Stomach (tissue), 4 donors: ENCODE measurements around the gene EID2B.

Experiments
- CTCF ChIP-seq, 7 experiments: fragments of 450-650 bp in 4 of 7; fragments of 200-600 bp in 3 of 7; sonication (generic) in 3 of 7; IDR thresholded peaks; one replicate each; pipeline ENCODE4 v1.5.1; 2016 to 2019; ENCODE audit warnings: antibody characterized with exemption in 7 of 7, control low read depth in 2 of 7, mild to moderate bottlenecking in 1 of 7
- EP300 ChIP-seq: sonication (generic); formaldehyde crosslinking; IDR thresholded peaks from one replicate; pipeline ENCODE4 v1.6.1; 2017; ENCODE audit warnings: antibody characterized with exemption
- POLR2A ChIP-seq, 4 donors: fragments of 450-650 bp; IDR thresholded peaks; one replicate each; pipeline ENCODE4 v1.6.1; 2016; ENCODE audit warnings: antibody characterized with exemption in 4 of 4, control low read depth in 2 of 4, mild to moderate bottlenecking in 1 of 4, moderate library complexity in 1 of 4
- POLR2AphosphoS5 ChIP-seq, 3 donors: sonication (generic); formaldehyde crosslinking; IDR thresholded peaks; one replicate each; pipeline ENCODE4 v1.6.1; 2016; ENCODE audit warnings: antibody characterized with exemption in 3 of 3

DNA sequence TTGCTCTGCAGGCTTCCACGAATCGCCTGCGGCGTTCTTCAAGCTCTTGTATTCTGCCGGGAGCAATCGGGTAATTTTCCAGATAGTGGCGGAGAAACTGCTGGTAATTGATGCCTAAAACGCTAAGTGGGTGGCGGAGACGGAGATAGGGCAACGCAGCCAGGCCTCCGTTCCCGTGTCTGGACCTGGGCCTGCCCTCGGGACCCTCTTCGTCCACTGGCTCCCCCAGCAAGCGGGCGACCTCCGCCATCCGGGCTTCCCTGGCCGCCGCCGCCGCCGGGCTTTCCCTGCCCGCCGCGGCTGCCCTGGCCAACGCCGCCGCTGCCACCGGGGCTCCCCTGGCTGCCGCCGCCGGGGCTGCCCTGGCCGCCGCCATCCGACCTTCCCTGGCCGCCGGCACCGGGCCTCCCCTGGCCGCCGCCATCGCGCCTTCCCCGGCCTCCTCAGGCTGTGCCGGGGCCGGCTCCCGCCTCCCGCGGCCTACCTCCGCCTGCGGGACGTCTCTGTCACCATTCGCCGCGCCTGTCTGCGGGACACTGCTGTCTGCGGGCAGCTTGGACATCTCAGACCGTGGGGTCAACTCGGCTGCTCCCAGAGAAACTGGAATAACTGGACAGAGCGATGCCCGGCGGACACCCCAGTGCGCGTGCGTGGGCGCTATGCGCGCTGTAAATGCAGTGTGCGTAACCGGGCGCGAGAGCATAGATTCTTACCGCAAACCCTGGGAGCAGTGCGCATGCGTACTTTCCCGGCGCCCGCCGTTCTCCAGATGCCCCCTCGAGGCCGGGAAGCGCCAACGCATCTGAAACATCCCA is 7.1 kb upstream of the EID2B start, which contains the start of gene EID2:
- TF ChIP-seq CTCF (IDR thresholded peaks at IDR 0.05), result peak in 5 of 7 experiments; percentile 67 to 97 (median 84)
- no peak for TF ChIP-seq POLR2A (IDR thresholded peaks at IDR 0.05)
- TF ChIP-seq EP300, result no peak
- TF ChIP-seq POLR2AphosphoS5 (IDR thresholded peaks at IDR 0.05), result peak; percentile 91 to 96 (median 94)
